ENCODE results near the gene HMGCS1.
A peak's percentile ranks its signal among the peaks of the same experiment; 100 is the strongest.
"Not testable (repeated sequence)": the region's sequence is repeated elsewhere in the genome, so short reads cannot be mapped to it uniquely, and the experiment has no call there.

HMGCS1 gene

DNA sequence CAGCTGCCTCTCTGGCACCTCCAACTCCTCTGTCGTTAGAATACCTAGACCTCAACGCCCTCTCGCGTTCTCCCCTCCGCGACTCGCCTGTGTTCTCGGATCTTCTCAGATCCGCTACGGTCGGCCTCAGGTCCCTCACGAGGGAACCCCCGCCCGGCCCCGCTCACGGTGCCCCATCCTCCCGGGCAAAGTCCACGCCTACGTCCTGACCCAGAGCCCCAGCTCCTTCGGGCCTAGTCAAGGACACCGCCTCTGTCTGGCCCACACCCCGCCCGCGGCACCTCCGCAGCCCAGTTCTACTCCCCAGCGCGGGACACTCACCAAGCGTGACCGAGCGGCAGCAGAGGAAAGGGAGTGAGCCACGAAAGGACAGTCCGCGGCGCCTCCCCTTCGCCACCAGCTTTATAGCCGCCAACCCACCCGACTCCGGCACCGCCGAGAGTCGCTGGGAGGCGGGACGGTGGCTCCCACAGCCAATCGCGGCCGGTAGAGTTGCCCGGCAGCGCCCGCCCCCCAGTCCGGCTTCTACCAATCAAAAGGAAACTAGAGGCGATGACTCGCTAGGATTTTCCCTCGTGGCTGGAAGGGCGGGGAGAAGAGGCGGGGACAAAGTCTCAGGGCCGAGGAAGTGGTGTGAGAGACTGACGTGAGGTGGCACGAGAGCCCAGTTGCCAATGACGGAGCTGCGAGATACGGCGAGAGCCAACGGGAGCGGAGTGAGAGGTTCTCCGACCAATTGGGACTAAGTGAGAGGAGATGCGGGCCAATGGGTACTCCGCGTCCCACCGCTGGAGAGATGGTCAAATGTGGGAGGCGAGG is at the start of gene HMGCS1:
Gene HMGCS1 (minus strand): TSS at position 378 of the 819 bp plus-strand sequence. CDS start 14,447 bp downstream, outside the sequence.
- peak; percentile 99 for DNase-seq

DNA sequence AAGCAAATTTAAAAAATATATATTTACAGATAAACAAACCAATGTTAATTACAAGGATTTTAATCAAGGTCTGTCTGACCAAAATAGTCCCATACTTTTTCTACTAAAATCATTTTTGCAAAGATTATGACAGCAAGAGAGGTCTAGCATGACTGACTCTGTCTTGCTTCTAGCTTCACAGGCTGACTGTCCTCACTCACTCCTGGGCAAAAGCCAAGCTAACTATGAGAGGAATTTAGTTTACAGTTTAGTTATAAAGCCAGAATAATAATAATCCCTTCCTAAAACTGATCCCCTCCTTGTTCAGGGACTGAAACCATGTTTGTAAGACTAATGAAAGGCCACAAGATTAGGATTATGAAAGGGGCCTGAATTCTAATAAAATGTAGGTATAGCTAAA is 45.5 kb upstream of the HMGCS1 start:
- DNase-seq: no peak

DNA sequence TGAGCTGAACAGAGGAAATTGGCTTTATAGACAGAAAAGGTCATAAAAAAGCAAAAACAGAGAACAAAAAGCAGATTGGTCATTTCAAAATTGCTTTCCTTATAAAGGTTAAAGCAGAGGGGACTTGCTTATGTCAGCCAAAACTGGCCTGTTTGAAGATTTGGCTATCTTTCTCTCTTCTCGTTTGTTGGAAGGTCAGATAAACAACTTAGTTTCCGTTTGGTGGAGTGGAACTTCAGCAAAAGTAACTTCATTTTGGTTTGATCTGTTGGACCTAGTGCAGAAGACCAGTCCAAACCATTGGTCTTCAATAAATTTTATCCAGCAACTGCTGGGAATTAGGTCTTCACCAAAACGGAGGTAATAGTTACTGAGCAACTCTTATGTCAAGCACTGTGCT is 45.1 kb upstream of the HMGCS1 start:
- no peak for DNase-seq

DNA sequence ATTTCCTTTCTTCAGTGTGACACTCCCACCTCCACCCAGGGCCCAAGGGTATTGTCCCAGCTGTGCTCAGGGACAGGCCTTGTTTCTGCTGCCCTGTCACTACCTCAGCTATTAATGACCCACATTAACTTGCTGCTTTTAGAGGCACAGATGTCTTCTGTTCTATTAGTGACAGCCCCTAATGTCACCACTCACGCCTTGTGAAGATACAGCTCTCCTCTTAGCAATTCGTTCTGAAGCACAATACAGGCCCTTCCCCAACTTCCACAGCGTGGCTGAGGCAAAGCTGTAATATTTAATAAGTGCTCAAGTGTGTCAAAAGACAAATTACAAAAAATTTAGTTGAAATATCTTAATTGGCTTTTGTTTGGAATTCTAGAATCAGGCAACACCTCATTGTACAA is 44.7 kb upstream of the HMGCS1 start:
- no peak for DNase-seq

DNA sequence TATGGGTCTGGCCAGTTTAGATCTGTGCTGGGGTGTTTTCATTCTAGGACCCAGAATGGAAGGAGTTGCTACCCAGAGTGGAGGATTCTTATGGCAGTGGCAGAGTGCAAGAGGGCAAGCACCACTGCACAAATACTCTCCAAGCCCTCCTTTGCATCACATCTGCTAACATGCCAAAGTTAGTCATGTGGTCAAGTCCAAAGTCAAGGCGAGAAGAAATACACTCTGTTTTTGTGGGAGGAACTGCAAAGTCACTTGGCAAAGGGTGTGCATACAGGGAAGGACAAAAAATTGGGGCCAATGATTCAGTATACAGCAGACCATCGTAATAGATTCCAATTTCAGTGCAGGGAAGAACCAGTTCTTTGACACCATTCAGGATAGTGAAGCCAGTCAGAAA is 43.9 kb upstream of the HMGCS1 start:
- DNase-seq: no peak

DNA sequence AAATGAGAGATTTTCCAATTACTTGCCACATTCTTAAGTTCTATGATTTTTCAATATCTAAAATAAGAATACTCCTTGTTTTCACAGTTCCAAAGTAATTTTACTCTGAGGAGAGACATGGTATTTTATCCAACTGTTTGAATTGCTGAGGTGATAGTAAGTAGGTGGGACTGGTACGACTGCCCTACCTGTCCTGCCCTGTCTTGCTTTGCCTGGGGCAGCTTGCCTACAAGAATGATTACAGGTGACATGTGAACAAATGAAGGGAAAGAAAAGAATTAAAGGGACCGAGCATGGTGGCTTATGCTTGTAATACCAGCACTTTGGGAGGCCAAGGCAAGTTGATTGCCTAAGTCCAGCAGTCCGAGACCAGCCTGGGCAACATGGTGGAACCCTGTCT is 41.6 kb upstream of the HMGCS1 start:
- DNase-seq: no peak

DNA sequence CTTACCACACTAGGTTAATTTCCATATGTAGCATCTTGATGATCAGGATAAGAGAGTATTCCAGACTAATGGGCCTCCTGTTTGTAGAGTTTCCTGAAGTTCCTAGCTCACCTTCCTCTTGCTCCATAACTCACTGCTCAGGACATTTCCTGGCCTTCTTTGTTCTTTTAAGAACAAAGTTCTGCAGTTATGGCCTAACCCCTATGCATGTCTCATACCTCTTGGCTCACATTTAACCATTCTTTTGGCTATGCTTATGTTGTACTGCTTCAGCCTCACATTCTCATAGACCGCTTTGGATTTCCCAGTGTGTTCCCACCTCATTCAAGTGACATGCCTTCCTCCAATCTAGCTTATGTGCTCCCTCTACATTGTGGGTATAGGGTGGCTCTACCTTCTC is 40.5 kb upstream of the HMGCS1 start:
- DNase-seq: no peak

DNA sequence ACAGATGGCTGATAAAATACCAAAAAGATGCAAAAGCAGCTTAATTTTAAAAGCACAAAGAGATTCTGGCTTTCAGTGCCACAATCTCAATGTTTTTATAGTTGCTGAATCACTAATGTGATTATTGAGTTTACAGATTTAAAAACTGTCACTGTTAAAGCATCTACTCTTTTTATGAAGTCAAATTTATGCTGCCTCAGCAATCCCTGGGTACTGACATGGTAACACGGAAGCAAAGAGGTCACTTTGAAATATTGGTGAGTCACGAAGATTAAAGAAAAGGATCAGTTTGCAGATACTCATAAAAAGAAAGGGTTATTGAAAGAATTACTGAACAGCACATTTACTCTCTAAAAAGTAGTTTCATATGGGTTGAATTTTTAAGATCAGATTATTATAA is 39.7 kb upstream of the HMGCS1 start:
- no peak for DNase-seq

DNA sequence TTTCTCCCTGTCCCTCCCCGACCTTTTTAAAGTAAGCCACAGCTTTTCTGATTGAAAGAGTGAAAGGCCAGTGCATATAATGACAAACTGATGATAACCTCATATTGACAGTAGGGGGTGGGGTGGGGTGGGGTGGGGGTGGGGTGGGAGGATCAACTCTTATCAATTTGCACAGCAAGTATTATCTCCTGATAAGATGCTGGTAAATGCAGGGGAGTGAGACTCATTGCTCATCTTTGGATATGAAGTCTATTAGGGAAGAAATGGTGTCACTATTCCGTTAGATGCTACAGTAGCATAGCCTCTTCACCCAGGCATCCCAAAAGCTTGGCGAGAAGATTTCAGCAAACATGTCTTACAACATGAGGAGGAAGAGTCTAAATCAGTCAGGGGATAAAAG is 38.9 kb upstream of the HMGCS1 start:
- DNase-seq: no peak

DNA sequence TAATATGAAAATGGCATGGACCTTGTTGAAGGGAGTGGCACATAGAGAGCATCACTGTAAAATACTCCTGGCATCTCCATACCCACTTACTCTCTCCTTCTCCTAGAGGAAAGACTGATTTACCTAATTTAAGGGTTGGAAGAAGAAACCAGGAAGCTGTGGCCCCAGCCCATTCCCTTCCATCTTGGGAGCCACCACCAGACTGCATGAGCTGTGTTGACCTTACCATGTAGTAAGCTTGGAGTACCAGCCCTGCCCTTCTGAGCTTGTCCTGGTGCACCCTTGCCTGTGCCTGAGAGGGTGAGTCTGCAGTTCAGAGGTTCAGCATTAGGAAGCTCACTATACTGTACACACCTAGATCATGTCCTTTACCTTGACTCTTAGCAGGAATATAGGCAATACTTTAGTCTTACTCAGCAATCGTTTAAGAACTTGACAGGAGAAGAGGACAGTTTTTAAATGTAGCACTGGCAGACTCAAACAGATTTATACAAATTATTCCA is 35.7 kb upstream of the HMGCS1 start:
- DNase-seq: no peak

DNA sequence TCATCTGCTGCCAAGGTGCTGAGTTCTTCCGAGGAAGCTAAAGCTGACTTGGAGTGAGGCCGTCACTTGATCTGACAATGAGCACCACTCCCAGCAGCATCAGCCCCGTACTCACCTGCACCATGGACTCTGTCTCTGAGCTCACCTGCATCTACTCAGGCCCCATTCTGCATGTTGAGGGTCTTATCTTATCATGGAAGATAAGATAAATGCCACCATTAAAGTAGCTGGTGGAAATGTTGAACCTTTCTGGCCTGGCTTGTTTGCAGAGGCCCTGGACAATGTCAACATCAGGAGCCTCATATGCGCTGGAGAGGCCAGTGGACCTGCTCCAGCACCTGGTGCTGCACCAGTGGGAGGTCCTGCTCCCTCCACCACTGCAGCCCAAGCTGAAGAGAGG is 35.0 kb upstream of the HMGCS1 start:
- DNase-seq: no peak

DNA sequence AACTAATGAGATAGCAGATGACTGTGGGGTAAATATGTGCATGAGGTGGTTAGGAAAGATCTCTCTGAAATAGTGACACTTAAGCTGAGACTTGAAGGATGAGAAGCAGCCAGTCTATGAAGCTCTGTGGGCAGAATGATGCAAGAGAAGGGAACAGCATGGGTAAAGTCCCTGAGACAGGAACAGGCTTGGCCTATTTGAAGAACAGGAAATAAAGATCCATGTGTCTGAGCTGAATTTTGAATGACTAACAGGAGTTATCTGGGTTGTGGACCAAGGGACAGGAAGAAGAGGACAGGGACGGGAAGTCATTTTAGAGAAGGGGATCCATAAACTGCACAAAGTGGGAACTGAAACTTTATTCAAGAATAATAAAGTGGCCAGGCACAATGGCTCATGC is 25.6 kb upstream of the HMGCS1 start:
- DNase-seq: no peak

DNA sequence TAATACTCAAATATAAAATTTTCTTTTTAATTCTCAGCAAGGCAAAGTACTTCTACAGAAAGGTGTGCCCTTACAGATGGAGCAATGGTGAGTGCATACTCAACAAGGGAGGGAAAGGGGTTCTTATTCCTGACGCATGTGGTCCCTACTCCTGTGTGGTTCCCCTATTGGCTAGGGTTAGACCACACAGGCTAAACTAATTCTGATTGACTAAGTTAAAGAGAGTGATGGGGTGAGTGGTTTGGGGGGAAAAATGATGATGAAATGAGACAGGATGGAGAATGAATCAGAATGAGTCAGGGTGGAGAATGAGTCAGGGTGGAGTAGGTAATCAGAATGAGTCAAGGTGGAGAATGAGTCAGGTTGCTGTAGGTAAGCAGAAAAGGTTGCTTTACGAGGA is 22.9 kb upstream of the HMGCS1 start:
- no peak for DNase-seq

DNA sequence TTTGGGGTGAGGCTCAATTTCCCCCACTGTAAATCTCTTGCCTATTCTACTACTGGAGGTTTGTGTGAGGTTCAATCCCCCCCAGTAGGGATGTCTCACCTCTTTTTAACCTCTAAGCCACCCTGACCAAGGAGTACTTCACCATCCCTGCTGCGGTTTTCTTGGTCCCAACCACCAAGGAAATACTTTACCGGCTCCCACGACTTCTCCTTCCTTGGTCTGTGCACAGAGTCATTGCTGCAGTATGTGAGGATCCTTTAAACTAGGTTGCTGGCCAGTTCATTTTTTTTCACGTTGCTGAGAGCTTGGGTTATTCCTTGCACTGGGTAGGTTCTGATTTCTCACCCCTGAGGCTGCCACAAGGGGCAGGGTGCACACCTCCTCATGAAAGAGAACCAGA is 22.5 kb upstream of the HMGCS1 start:
- DNase-seq: no peak

DNA sequence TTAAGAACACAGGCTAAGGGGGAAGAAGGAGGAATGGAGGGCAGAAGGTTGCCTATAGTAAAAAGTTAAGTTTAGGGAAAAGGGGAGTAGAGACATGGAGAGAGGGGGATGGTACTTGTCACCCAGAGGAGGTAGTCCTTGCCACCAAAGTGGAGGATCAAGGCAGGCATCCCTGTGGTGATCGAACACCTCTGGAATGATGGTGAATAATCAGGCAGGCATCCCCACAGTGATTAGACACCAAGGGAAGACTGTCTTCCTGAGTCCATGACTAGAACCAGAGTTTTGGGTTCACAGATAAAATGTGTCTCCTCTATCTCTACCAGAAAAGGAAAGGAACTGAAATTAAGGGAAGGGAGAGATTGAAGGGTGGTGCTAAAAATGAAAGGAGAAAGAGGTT is 19.2 kb upstream of the HMGCS1 start:
- no peak for DNase-seq

DNA sequence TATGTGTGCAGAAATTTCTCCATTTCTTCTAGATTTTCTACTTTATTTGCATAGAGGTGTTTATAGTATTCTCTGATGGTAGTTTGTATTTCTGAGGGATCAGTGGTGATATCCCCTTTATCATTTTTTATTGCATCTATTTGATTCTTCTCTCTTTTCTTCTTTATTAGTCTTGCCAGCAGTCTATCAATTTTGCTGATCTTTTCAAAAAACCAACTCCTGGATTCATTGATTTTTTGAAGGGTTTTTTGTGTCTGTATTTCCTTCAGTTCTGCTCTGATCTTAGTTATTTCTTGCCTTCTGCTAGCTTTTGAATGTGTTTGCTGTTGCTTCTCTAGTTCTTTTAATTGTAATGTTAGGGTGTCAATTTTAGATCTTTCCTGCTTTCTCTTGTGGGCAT is 12.4 kb upstream of the HMGCS1 start:
- not testable (repeated sequence) for DNase-seq

DNA sequence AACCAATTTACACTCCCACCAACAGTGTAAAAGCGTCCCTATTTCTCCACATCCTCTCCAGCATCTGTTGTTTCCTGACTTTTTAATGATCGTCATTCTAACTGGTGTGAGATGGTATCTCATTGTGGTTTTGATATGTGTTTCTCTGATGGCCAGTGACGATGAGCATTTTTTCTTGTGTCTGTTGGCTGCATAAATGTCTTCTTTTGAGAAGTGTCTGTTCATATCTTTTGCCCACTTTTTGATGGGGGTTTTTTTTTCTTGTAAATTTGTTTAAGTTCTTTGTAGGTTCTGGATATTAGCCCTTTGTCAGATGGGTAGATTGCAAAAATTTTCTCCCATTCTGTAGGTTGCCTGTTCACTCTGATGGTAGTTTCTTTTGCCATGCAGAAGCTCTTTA is 10.3 kb upstream of the HMGCS1 start:
- not testable (repeated sequence) for DNase-seq

DNA sequence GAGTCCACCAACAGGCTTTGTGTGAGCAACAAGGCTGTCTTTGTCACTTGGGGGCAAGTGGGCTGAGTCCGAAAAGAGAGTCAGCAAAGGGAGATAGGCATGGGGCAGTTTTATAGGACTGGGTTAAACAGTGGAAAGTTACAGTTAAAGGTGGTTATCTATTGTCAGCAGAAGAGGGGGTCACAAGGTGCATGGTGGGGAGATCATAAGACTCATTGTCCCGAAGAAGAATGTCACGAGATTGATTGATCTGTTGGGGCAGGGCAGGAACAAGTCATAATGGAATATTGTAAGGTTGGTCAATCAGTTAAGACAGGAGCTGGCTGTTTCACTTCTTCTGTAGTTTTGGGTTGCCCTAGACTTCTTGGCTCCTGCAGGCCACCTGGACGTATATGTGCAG is 7.6 kb upstream of the HMGCS1 start:
- no peak for DNase-seq

DNA sequence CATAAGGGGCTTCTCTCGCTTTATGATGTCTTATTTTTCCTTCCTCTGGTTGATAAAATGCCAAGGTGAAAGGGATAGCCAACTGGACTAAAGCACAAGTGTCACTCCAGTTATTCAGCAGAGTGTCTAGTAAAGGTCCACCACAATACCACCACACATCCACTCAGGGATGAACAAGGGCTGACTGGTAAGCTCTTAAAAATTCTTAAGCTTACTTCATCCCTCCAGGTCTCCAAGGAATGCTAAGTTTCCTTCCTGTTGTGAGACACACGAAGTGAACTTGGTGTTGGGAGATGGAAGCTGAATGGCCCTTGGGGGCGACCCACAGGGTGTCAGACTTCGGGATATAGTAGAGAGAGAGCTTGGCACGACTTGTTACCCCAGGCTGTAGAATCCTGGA is 3.2 kb upstream of the HMGCS1 start:
- DNase-seq: no peak

DNA sequence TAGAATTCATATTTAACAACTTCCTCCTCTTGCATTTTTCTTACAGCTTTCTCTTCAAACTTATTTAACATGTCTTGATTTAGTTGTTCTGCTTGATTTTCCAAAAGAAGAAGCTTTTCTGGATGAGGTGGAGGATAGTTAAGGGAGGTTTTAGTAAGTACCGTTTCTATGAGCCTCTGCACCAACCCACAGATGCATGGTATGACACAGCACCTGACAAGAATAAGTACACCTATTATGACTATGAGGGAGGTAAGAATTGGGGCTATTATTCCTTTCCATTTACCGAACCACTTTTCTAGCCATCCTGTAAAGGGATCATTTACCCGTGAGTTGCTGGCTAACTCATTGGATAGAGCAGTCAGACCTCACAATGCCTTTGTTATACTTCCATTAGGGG is 2.5 kb upstream of the HMGCS1 start:
- DNase-seq: peak; percentile 58

DNA sequence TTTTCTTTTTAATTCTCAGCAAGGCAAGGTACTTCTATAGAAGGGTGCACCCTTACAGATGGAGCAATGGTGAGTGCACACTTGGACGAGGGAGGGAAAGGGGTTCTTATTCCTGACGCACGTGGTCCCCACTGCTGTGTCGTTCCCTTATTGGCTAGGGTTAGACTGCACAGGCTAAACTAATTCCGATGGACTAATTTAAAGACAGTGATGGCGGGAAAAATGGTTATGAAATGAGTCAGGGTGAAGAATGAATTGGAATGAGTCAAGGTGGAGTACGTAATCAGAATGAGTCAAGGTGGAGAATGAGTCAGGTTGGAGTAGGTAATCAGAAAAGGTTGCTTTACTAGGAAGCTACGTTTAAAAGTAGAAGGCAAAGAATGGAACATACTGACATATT is 2.1 kb upstream of the HMGCS1 start:
- no peak for DNase-seq

DNA sequence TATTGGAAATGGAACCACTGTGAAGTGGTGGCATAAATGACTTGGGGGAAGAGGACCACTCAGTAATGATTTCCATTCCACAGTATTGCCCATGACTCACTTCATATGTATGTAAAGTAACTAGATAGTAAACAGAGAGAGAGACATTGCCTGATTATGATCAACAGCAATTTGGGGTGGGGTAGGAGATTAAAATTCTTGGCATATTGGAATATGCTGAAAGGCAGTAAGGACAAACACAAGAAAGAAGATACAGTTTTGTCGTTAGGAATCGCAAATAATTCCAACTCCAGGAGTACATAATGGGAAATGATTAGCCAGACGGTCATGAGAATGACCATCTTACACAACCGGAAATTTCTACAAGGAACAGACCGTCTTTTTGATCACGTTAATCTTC is 1.5 kb upstream of the HMGCS1 start:
- DNase-seq: no peak

DNA sequence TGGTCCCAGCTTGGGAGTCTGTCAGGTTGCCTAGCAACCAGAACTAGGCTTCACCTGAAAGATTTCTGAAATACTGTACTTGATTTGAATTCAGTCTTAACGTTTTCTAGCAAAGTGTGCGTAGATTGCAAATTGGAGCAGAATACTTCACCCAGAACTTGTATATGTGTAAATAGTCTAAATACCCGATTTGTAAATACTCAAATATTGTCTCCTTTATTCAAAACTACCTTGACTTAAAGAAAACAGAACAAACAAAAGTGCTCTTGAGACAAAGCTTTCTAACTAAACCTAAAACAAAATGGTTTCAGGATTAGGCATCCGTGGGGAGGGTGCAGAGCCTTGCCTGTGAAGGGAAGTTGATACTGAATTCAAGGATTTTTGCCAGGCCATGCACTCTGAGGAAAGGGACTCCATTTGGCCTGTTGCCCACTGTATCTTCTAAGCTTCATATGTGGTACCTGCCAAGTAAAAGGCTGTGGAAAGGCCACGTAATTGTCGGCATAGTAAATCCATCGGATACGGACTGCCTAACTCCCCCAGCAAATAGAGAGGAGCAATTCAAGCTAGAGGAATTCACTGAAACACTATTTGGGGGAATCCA is 744 bp upstream of the HMGCS1 start:
- DNase-seq: no peak

DNA sequence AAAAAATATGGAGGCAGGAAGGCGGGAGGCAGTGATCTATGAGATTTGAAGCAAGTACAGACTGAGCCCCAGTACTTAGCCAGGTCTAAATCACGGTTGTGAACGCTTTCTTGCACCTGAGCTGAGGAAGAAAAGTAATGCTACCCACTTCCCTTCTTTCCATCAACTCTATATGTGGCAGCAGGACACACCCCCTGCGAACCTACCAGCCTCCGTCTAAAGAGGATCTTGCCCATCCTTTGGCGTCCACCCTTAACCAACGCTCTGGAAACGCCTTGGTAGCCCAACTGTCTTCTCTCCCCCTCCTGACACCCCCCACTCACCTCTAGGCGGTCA is 545 bp downstream of the HMGCS1 start:
- no peak for DNase-seq

Measured in NCI-H1436 (cell line).